ENCODE measurements around the gene EFHD2.
A peak's percentile ranks its signal among the peaks of the same experiment; 100 is the strongest.

Gene EFHD2

GRCh38 chr1:15407580-15407979, 2.1 kb upstream of the EFHD2 start:
- Mint-ChIP-seq H3K4me1 (peaks cover 31% of the 10 kb centered on the region), H3K4me3 (peak overlapping the region; percentile 64 to 78 (median 72)), H3K27me3 (ENCODE audit: low read depth) (peaks cover 32% of the 10 kb centered on the region), H3K9me3 (no peaks in the 10 kb centered on the region), H3K27ac (peak overlapping the region in 1 of 3 experiments; percentile 28), H3K36me3 (ENCODE audit: low read depth) (no peaks in the 10 kb centered on the region)
- no peak for TF ChIP-seq CTCF (IDR thresholded peaks at IDR 0.05; ENCODE audit: unreplicated experiment in 3 of 3)

- Mint-ChIP-seq H3K27me3 (ENCODE audit: low read depth) (peaks cover 30% of the 10 kb centered on the region), H3K27ac (peak overlapping the region in 2 of 3 experiments; percentile 59 to 80), H3K36me3 (ENCODE audit: low read depth) (no peaks in the 10 kb centered on the region), H3K4me3 (peak overlapping the region; percentile 87 to 92 (median 90)), H3K9me3 (no peaks in the 10 kb centered on the region), H3K4me1 (peaks cover 33% of the 10 kb centered on the region)
- TF ChIP-seq CTCF (IDR thresholded peaks at IDR 0.05; ENCODE audit: unreplicated experiment in 3 of 3): no peak
Measured at GRCh38 chr1:15408890-15409387, 749 bp upstream of the EFHD2 start.

- no peaks in the 10 kb centered on the region for H3K9me3 Mint-ChIP-seq
- H3K27ac Mint-ChIP-seq: no peak overlapping the region
- TF ChIP-seq CTCF (IDR thresholded peaks at IDR 0.05; ENCODE audit: unreplicated experiment in 3 of 3): no peak
- peak overlapping the region; percentile 92 to 94 (median 92) for H3K4me3 Mint-ChIP-seq
- peaks cover 33% of the 10 kb centered on the region for H3K4me1 Mint-ChIP-seq
- H3K27me3 Mint-ChIP-seq (ENCODE audit: low read depth): peaks cover 36% of the 10 kb centered on the region
- no peaks in the 10 kb centered on the region for H3K36me3 Mint-ChIP-seq (ENCODE audit: low read depth)
Measured at GRCh38 chr1:15410223-15410883, 665 bp downstream of the EFHD2 start.

- H3K36me3 Mint-ChIP-seq (ENCODE audit: low read depth): no peaks in the 10 kb centered on the region
- H3K4me1 Mint-ChIP-seq: peaks cover 33% of the 10 kb centered on the region
- no peak overlapping the region for H3K27ac Mint-ChIP-seq
- no peaks in the 10 kb centered on the region for H3K9me3 Mint-ChIP-seq
- H3K27me3 Mint-ChIP-seq (ENCODE audit: low read depth): peaks cover 36% of the 10 kb centered on the region
- TF ChIP-seq CTCF (IDR thresholded peaks at IDR 0.05; ENCODE audit: unreplicated experiment in 3 of 3): no peak
- peak overlapping the region; percentile 92 to 94 (median 92) for H3K4me3 Mint-ChIP-seq
Measured at GRCh38 chr1:15410884-15411245, 1.2 kb downstream of the EFHD2 start.

GRCh38 chr1:15411593-15412137, 2.0 kb downstream of the EFHD2 start:
- peak overlapping the region; percentile 92 to 94 (median 92) for H3K4me3 Mint-ChIP-seq
- TF ChIP-seq CTCF (IDR thresholded peaks at IDR 0.05; ENCODE audit: unreplicated experiment in 3 of 3): no peak
- peaks cover 37% of the 10 kb centered on the region for H3K4me1 Mint-ChIP-seq
- no peaks in the 10 kb centered on the region for H3K9me3 Mint-ChIP-seq
- peaks cover 33% of the 10 kb centered on the region for H3K27me3 Mint-ChIP-seq (ENCODE audit: low read depth)
- H3K36me3 Mint-ChIP-seq (ENCODE audit: low read depth): no peaks in the 10 kb centered on the region
- peak overlapping the region in 1 of 3 experiments; percentile 17 for H3K27ac Mint-ChIP-seq

Data from nephron (organoid).